GM12865 (cell line): ENCODE data around the gene RELCH.

Source experiments
- DNase-seq: peaks from one replicate; pipeline ENCODE4 v3.0.0; 2010; ENCODE audit warnings: low read depth
- H3K4me3 ChIP-seq: 2 replicates; pipeline ENCODE4 v1.5.1; 2011; ENCODE audit warnings: mild to moderate bottlenecking, low read depth, low read length, control low read depth
- CTCF ChIP-seq: IDR thresholded peaks from 2 replicates; pipeline ENCODE4 v1.5.1; 2011; ENCODE audit warnings: low read length, control low read depth, low read depth, inconsistent platforms; ENCODE audit not compliant: insufficient read depth; ENCODE audit errors: missing control alignments

RELCH gene

GRCh38 chr18:62353170-62353569 lies 166.1 kb downstream of the RELCH start:
- DNase-seq = no peak
- no peak for TF ChIP-seq CTCF
- H3K4me3 ChIP-seq = no peak overlapping the region

- no peak overlapping the region for H3K4me3 ChIP-seq
- no peak for TF ChIP-seq CTCF
- DNase-seq = no peak
Measured at GRCh38 chr18:62354151-62354550, 167.1 kb downstream of the RELCH start.

- no peak overlapping the region for H3K4me3 ChIP-seq
- DNase-seq = peak; percentile 46
- no peak for TF ChIP-seq CTCF
Measured at GRCh38 chr18:62357079-62357719, 170.1 kb downstream of the RELCH start.
